HG03575 (cell line): ENCODE data around the gene PITPNB.

ENCODE experiments used
- ATAC-seq: cut with Tn5 transposase; IDR thresholded peaks from one replicate; pipeline ENCODE4 v1.9.1; 2021; ENCODE audit not compliant: unreplicated experiment, insufficient number of reproducible peaks, low FRiP score; ENCODE audit errors: extremely low read depth

Gene PITPNB

DNA sequence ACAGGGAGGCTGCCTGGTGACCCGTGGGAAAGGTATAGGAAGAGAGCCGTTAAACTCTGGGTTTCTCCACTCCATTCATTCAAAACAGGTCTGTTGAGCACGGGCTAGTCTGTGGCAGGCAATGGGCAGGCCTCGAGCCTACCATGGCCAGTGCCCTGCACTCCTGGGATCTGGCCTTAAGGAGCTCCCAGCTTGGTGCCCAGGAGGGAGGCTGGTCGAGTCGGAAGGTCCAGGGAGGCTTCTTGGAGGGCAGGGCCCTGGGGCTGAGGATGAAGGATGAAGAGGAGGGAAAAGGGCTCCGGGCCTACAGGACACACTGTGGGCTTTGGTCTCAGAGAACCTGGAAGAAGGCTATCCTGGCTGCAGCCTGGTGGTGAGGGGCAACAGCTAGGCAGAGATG lies 75.6 kb downstream of the PITPNB start:
- ATAC-seq, result no peak

DNA sequence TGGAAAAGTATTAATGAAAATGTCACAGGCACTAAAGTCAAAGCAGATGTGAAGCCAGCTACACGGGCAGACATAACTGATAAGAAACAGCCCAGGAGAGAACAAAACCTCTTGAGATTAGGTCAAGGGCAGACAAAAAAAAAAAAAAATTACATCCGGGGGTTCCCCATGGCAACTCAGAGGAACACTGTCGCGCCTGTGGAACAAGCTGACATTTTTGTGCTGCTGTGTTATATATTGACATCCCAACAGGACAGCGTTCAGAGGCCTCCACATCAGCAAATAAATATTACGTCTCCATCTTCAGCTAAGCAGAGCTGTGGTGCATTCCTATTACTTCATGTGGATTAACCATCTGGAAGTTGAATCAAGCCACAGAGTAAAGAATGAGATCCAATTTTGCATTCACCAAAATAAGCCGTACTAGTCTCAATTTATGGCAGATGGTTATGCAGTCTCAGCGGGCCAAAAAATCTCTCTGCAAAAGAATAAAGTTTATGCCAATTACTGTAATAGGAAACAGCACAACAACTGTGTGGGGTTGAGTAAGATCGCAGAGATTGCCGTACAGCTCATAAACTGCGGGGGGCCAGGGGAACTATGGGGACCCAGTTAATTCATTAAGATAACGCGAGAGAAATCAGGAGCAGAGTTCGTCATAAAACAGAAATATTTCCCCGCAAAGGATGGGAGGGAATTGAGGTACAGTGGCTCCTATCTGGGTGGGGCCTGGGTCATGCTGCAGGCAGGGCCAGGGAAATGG lies 76.2 kb downstream of the PITPNB start:
- no peak for ATAC-seq

DNA sequence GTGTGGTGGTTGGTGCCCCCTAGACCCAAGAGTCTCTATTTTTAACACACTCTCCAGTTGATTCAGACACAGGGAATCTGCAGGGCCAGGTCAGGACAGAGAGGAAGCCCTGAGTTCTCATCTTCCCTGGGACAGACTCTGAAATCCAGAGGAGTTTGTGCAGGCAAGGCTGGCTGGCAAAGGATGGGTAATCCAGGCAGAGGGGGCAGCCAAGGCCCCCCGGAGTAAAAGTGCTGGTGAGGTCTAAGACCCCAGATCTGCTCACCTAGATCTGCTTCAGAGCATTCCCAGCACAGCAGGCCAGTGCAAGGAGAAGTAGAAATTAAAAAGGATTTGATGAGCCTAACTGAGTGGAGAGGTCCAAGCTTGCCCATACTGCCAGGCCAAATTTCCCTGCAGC lies 76.9 kb downstream of the PITPNB start:
- no peak for ATAC-seq

DNA sequence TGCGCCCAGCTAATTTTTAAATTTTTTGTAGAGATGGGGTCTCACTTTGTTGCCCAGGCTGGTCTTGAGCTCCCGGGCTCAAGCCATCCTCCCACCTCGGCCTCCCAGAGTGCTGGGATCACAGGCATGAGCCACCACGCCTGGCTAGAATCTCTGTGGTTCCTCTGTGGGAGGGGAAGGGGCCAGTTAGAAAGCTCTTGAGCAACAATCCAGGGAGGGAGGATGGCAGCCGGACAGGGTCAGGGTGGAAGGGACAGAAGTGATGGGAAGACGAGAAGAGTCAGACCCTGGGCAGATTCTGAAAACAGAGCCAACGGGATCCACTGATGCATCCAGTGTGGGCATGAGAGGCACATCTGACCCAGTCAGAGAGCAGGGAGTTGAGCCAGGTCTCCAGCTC lies 78.6 kb downstream of the PITPNB start:
- ATAC-seq, result no peak

DNA sequence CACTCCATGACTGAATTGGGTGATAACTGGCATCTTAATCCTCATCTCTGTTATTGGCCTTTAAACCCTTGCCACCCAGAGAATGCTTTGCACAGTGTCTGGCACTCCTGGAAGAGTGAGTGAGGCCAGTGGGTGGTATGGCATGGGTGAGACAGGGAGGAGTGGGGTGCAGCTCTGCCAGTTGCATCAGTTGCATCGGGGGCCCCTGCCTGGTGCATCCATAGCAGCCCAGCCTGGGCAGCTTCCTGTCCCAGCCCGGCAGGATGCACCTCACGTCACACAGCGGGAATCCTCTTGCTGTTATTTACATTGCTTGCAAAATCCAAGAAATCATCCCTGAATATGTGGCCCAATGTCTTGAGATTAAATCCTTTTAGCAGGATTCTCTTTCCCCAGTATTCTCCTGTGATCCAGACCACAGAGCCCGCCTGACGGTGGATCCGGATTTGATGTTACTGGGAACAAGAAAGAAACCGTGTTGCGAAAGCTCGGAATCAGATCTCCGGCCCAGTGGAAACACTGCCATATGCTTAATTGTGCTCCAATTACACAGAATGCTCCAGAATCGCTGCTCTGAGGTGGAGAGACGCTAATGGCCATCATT lies 79.9 kb downstream of the PITPNB start:
- no peak for ATAC-seq

DNA sequence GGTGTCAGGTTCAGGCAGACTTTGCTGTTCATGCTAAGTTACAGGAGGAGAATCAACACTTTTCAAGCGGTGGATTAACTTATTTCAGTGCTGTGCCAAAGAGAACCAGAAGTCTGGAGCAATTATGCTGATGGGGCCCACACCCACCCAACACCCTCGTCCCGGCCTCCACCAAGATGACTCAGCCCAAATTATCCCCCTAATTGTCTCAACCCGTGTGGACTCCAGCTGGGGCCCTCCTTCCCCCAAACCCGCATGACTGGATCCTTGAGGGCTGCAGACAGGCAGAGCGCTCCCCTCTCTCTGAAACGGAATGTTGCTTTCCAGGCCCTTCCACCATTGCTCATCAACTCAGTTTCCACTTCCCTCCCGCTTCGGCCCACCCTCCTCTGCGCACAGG lies 82.9 kb downstream of the PITPNB start:
- ATAC-seq, result no peak

DNA sequence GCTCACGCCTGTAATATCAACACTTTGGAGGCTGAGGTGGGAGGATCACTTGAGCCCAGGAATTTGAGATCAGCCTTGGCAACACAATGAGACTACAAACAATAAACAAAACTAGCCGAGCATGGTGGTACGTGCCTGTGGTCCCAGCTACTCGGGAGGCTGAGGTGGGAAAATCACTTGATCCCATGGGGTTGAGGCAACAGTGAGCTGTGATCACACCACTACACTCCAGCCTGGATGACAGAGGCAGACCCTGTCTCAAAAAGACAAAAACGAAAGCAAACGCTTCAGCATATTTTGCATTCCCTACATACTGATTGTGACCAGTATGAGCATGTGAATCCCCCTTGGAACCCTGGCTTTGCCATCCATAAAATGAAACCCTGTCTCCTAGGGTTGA lies 83.6 kb downstream of the PITPNB start:
- no peak for ATAC-seq

DNA sequence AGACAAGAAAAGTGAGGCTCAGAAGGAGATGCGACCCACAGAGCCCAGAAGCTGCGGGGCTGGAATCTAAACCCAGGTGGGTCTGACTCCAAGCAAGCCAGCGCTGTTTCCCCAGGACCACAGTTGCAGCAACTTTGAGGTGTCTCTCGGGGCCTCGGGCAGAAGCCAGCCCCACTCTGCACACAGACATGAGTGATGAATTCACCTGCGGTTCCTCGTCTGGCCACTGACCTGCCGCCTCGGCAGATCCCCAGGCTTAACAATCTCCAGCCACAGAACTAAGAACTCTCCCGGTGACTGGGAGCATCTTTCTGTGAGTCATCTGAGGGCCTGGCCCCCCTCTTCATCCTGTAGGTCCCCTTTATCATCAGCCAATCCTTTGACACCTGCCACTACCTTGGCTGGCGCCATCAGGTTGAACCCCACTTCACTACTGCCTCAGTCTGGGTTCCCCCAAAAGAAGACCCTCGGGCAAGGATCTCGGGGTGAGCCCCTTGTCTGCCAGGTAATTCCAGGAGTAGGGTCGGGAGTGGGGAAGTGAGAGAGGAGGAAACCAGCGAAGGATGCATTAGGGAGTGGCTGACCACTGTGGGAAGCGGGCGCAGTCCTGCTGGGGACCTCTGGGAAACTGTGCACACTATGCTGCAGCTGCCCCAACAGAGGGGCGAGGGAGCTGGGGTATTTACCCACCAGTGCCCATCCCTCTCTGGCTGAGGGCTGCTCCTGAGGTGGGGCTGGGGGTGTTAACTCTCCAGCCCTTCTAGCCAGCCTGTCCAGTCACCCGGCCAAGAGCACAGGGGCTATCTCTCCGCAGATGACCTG lies 84.5 kb downstream of the PITPNB start:
- ATAC-seq, result no peak

DNA sequence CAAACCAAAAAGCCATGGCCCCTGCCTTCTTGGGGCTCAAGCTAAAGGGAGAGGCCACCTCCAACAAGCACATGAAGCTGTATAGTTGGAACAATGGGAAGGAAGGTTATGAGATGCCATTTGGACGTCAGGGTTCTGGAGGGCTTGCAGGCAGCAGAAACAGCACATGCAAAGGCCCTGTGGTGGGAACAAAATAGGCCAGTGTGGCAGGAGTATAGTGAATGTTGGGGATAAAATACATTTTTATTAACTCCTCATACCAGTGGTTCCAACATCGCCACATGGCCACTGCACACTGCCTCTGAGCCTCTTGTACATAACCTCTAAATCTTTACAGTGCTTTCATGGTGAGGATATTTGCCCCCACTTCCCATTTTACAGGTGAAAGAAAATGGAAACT lies 85.3 kb downstream of the PITPNB start:
- ATAC-seq, result no peak

DNA sequence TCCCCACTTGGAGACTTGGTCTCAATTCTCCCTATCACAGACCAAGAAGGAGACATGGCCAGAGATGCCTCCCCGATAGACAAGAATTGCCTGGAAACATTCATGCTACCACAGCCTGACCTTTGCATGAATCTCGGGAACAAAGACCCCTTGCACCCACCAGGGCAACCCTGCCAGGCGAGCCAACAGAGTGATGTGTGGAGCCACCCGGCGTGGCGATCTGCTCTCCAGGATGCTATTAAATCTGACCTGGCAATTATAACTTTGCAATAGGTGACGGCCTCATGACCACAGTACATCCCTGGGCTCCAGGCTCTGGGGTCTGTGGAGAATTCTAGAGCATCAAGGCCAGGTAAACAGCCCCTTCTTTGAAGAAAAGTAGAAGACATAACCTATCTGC lies 86.5 kb downstream of the PITPNB start:
- no peak for ATAC-seq

DNA sequence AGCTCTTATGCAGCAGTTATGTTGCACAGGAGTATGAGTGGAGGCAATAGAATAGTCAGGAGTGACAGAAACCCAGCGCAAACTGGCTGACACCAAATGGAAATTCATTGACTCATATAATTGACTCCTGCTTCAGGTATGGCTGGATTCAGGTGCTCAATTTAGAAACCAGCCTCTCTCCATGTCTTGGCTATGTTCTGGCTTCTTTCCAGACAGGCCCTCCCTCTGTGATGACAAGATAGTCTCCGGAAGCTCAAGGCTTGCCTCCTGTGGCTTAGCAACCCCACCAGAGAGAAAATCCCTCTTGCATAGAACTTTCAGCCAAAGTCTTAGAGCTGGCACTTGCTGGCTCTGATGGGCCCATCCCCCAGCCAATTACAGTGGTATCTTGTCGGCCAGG lies 89.4 kb downstream of the PITPNB start:
- no peak for ATAC-seq

DNA sequence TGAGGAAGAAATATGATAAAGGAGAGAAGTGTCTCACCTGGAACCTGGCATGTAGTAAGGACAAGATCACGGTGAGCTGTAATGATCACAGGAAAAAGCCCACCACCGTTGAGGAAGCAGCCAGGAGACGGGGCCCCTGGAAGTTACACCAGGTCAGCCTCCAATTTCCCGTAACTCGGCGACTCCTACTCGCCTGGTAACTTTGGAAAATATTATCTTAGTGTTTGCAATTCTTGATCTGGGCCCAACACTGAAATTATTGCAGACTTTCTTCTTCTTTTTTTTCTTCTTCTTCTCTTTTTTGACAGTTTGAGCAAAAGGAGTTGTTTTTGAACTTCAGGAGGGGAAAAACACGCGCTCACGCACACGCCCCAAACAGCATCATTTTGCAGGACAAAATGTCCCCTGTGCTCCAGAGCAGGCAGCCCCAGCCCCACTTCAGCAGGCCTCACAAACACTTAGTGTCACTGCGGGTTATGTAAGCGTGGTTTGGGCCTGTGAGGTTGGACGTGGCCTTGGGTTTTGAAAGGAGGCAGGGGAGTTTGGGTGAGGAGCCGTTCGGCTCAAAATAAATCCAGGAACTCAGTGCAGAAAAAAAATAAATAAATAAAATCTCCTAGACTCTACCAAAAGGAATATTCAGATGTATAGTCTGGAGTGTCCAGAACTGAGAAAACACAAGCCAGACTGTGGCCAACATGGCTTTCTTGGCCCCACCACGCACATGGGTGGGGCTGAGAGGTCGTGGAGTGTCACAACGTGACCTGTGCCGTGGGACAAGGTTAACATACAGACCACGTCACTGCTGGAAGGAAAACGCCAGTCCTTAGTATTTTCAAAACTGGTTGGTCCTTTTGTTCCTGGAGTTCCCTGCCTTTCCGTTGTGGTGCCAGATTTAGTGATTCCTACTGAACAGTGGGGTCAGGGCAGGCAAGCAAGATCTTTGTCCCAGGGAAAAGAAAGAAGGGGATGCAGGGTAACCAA lies 91.2 kb downstream of the PITPNB start:
- ATAC-seq, result no peak

DNA sequence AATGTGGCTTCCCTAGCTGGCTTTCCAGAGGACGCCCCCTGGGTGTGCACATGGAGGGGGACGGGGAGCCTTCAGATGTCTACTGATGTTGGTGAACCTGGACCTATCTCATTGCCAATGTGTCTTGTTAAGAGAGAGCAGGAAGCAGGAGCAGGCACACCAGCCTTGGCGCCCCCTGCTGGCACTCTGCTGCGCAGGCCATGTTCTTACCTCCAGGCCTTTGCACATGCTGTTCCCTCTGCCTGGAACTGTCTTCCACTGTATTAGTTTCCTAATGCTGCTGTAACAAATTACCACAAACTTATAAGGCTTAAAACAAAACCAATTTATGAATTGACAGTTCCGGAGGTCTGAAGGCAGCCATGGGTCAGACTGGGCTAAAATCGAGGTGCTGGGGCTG lies 93.9 kb downstream of the PITPNB start:
- no peak for ATAC-seq

DNA sequence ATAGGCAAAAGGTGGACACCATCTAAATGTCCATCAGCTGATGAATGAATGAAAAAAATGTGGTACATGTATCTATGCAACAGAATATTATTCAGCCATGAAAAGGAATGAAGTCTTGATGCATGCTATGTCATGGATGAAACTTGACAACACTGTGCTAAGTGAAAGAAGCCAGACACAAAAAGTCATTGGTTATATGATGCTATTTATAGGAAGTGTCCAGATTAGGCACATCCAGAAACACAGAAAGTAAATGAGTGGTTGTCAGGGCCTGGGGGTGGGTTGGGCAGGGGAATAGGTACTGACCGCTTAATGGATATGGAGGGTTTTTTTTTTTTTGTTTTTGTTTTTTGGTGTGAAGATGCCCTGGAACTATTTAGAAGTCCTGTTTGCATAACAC lies 95.8 kb downstream of the PITPNB start:
- ATAC-seq, result no peak

DNA sequence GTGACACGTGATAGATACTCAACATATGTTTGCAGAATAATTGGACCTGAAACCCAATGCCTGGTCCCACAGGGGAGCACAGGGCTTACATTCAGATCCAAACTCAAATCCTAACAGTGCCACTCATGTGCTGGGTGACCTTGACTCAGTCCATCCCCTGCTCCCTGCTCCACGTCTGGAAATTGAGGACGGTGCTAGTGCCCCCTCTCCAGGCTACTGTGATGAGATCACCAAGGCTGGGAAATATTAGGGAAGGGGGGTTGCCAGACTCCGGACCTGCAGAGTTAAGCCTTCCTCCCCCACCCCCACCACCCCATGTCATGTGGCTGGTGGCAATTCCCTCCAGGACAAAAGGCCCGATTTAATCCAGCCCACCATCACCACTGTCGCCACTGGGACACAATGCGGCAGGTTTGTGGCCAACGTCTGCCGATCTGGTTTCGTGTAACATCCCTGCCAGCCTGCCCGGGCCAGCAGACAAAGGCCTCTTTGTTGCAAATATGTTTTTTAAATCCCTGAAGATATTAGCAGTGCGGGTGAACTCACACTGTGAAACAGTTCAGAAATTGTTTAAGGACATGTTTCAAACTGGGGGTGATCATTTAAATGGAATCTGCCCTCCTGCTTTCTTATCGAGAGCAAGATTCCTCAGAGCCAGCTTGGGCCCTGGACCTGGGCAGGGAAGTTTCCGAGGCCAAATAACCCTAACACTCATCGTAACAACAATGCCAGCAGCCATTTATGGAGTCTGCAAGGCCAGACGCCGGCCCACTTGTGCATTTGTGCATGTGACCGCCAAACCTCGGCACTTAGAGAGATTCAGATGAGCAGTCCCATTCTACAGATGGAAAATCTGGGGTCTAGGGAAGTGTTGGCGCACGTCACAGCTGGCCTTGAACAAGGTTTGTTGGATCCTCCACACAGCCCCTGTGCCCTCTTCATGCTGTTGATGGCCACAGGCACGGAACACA lies 97.9 kb downstream of the PITPNB start:
- no peak for ATAC-seq

DNA sequence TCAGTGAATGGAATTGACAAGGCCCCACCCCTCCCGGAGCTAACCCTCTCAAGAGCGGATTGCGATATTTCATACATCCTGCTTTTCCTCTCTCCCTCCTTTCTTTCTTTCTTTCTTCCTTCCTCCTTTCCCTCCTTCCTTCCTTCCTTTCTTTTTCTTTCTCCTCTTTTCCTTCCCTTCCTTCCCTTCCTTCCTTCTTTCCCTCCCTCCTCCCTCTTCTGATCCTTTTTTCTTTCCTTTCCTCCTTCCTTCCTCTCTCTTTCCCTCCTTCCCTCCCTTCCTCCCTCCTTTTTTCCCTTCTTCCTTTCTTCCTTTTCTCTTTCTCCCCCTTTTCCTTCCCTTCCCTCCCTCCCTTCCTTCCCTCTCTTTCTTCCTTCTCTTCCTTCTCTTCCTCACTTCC lies 102.5 kb downstream of the PITPNB start:
- no peak for ATAC-seq

DNA sequence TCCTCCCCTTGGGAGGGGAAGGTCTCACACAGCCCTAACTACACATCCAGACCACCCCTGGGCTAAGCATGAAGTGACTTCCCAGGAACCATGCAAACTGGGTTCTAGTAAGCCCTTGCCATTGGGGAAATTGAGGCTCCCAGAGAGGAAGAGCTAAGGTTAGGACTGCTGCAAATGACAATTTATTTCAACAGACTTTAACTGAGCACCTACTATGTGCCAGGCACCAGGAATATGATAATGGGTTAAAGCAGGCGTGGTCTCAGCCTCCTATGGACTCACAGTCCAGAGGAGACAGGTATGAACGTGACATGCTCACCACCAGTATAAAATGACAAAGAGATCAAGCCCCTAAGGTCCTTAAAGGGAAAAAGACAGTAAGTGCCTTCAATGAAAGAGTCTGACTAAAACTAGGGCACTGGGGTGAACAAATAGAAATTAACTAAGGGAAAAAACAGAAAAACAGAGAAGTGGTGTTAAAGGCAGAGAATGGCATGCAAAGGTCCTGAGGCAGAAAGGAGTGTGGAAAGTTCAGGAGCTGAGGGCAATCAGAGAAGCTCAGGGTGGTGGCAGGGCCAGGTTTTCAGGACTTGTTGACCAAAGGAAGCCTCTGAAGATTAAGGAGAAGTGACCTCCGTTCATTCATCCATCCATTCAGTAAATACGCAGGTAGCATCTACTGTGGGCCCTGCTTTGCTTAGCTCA lies 103.1 kb downstream of the PITPNB start:
- no peak for ATAC-seq
